Measurements from ENCODE around the gene EBF3. TPM values are rescaled to one million over a fixed set of nuclear protein-coding genes. Genes with fewer than 3 reads are reported as not detected.

Gene EBF3
- total and polyA plus RNA-seq, 9 of the 15 experiments (the other 6 are each of a cell fraction or from before 2014, with no cell fraction given), result not detected

DNA sequence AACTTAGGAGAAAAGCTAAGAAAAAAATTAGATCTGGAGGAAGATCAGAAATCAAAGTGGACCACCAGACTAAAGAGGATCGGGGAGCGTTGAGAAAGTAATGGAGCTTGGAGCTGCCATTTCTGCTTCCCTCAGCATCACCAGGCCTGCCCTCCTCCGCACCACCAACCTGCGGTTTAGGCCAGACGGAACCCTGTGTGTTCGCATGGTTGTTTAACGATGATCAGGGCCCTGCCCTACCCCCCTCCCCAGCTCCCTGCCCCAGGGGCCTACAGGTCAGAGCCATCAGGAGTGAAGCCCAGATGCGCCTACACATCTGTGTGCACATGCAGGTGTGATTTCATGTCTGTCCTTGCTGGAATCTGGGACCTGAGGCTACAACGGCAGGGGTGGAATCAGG, 45.7 kb downstream of the EBF3 start:
- no peak overlapping the region for H3K9ac ChIP-seq (ENCODE audit: insufficient read depth in 1 of 2, low read depth in 2 of 2, low read length in 2 of 2)
- no peak for ATAC-seq
- WGBS (ENCODE audit: insufficient coverage, low coverage, missing lambda C conversion rate), result 0% methylated on average over 8 of the region's 9 CpGs
- no peak for TF ChIP-seq COPS2 (conservative IDR thresholded peaks at IDR 0.05)
- no peak for TF ChIP-seq EP400 (IDR thresholded peaks at IDR 0.05)
- TF ChIP-seq ZC3H11A (IDR thresholded peaks at IDR 0.05; ENCODE audit: low read depth, low read length), result no peak
- no peak for TF ChIP-seq DMBX1 (CRISPR knock-in tag; IDR thresholded peaks at IDR 0.05; ENCODE audit: borderline replicate concordance)
- no peak for TF ChIP-seq KAT8 (IDR thresholded peaks at IDR 0.05; ENCODE audit: low read depth)
- TF ChIP-seq, protein P1, sequence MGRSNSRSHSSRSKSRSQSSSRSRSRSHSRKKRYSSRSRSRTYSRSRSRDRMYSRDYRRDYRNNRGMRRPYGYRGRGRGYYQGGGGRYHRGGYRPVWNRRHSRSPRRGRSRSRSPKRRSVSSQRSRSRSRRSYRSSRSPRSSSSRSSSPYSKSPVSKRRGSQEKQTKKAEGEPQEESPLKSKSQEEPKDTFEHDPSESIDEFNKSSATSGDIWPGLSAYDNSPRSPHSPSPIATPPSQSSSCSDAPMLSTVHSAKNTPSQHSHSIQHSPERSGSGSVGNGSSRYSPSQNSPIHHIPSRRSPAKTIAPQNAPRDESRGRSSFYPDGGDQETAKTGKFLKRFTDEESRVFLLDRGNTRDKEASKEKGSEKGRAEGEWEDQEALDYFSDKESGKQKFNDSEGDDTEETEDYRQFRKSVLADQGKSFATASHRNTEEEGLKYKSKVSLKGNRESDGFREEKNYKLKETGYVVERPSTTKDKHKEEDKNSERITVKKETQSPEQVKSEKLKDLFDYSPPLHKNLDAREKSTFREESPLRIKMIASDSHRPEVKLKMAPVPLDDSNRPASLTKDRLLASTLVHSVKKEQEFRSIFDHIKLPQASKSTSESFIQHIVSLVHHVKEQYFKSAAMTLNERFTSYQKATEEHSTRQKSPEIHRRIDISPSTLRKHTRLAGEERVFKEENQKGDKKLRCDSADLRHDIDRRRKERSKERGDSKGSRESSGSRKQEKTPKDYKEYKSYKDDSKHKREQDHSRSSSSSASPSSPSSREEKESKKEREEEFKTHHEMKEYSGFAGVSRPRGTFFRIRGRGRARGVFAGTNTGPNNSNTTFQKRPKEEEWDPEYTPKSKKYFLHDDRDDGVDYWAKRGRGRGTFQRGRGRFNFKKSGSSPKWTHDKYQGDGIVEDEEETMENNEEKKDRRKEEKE (IDR thresholded peaks at IDR 0.05; ENCODE audit: borderline replicate concordance in 1 of 2, control insufficient read depth in 1 of 2, low read depth in 2 of 2, low read length in 1 of 2), result no peak
- TF ChIP-seq ELF2 (CRISPR knock-in tag; IDR thresholded peaks at IDR 0.05), result no peak
- TF ChIP-seq, protein P2, sequence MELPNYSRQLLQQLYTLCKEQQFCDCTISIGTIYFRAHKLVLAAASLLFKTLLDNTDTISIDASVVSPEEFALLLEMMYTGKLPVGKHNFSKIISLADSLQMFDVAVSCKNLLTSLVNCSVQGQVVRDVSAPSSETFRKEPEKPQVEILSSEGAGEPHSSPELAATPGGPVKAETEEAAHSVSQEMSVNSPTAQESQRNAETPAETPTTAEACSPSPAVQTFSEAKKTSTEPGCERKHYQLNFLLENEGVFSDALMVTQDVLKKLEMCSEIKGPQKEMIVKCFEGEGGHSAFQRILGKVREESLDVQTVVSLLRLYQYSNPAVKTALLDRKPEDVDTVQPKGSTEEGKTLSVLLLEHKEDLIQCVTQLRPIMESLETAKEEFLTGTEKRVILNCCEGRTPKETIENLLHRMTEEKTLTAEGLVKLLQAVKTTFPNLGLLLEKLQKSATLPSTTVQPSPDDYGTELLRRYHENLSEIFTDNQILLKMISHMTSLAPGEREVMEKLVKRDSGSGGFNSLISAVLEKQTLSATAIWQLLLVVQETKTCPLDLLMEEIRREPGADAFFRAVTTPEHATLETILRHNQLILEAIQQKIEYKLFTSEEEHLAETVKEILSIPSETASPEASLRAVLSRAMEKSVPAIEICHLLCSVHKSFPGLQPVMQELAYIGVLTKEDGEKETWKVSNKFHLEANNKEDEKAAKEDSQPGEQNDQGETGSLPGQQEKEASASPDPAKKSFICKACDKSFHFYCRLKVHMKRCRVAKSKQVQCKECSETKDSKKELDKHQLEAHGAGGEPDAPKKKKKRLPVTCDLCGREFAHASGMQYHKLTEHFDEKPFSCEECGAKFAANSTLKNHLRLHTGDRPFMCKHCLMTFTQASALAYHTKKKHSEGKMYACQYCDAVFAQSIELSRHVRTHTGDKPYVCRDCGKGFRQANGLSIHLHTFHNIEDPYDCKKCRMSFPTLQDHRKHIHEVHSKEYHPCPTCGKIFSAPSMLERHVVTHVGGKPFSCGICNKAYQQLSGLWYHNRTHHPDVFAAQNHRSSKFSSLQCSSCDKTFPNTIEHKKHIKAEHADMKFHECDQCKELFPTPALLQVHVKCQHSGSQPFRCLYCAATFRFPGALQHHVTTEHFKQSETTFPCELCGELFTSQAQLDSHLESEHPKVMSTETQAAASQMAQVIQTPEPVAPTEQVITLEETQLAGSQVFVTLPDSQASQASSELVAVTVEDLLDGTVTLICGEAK (IDR thresholded peaks at IDR 0.05), result no peak
- TF ChIP-seq, protein P2 (CRISPR knock-in tag; IDR thresholded peaks at IDR 0.05), result no peak
- no peak for TF ChIP-seq LEF1 (IDR thresholded peaks at IDR 0.05)

More for the DNA sequence above, 45.7 kb downstream of the EBF3 start:
- no peak overlapping the region for H2AFZ ChIP-seq (ENCODE audit: low read depth, low read length)
- no peaks in the 10 kb centered on the region for H3K36me3 ChIP-seq (ENCODE audit: control insufficient read depth, insufficient read depth, low read length)
- H3K79me2 ChIP-seq (ENCODE audit: control insufficient read depth, insufficient read depth, low read length), result no peaks in the 10 kb centered on the region
- CTCF ChIA-PET (ENCODE audit: low intra/inter-chr PET ratio), result no interaction called here
- DNase-seq (ENCODE audit: extremely low read depth in 1 of 4, low spot score in 3 of 4), result no peak
- no peak overlapping the region for H3K4me3 ChIP-seq
- no peaks in the 10 kb centered on the region for H3K9me1 ChIP-seq (ENCODE audit: control insufficient read depth, insufficient read depth, low read length)
- peaks cover 0 to 42% of the 10 kb centered on the region in 2 experiments; a peak in 3 of 5 replicates for H3K27me3 ChIP-seq (ENCODE audit: control insufficient read depth in 2 of 2, insufficient read depth in 2 of 2, low read length in 2 of 2)
- POLR2A ChIA-PET, result no interaction called here
- no peaks in the 10 kb centered on the region for H3K9me3 ChIP-seq (replicated peaks; ENCODE audit: control insufficient read depth, insufficient read depth, low read depth, low read length)
- no peak overlapping the region for H3K4me2 ChIP-seq (ENCODE audit: insufficient read depth, low read length)
- BruUV-seq (replicated peaks), result no TSS peak
- no peaks in the 10 kb centered on the region for H3K4me1 ChIP-seq (replicated peaks in 1 of 2; ENCODE audit: control insufficient read depth in 2 of 2, insufficient read depth in 2 of 2, low read length in 2 of 2)
- in situ Hi-C loops (cut with MboI) (no loop called here), intact Hi-C loops (cut with micrococcal nuclease) (no loop called here)
- H4K20me1 ChIP-seq (replicated peaks; ENCODE audit: control insufficient read depth, insufficient read depth, low read length), result no peaks in the 10 kb centered on the region
- no peak overlapping the region for H3K27ac ChIP-seq (ENCODE audit: extremely low read depth, low read depth, low read length)
- no peak for FAIRE-seq
